Heart left ventricle (tissue), 13 donors: ENCODE results near the gene KRR1.
"Not testable (repeated sequence)": the region's sequence is repeated elsewhere in the genome, so short reads cannot be mapped to it uniquely, and the experiment has no call there.

Experiments
- POLR2A ChIP-seq, 2 donors: fragments of 450-650 bp; IDR thresholded peaks; one replicate each; pipeline ENCODE4 v1.6.1; 2017; ENCODE audit warnings: antibody characterized with exemption in 2 of 2, mild to moderate bottlenecking in 2 of 2, moderate library complexity in 2 of 2
- TF ChIP-seq, protein P1 (sequence below), 12 donors: fragments of 200-600 bp; sonication (generic) in 4 of 12; IDR thresholded peaks; one replicate each; pipeline versions ENCODE4 v1.5.0 to v1.8.0; 2018 to 2022; ENCODE audit warnings: antibody characterized with exemption in 12 of 12, mild to moderate bottlenecking in 5 of 12
- donor health status: ischemic (EF 13 %, LVEDD 7.1; RV severe dilation, severe dysfunction).
- donor health status: DM: no; HTN: yes; CAD: no.
- donor health status: DM: no; HTN: no; CAD: no.
- donor health status: ischemic (EF 25% LVEDD 6.9; RV normal size, moderate dysfunction).
- donor health status: ischemic (EF 25% LVEDD 5.7; RV mildly dilated, moderate dysfunction).
- donor health status: ischemic (EF 35%, LVEDD 5.7; RV mildly dilated, moderate dysfunction).
- donor health status: nonischemic (EF 11% LVEDD 7.7; RV severe dilation, severe dysfunction).
- donor health status: DM: yes; HTN: yes; CAD: no.
- donor health status: PGD.
- donor health status: ischemic (EF 29% LVEDD 5.4; RV normal size, mild dysfunction).
- donor health status: nonischemic (EF 23%, LVEDD 6.1; RV moderate dilation, normal function).

DNA sequence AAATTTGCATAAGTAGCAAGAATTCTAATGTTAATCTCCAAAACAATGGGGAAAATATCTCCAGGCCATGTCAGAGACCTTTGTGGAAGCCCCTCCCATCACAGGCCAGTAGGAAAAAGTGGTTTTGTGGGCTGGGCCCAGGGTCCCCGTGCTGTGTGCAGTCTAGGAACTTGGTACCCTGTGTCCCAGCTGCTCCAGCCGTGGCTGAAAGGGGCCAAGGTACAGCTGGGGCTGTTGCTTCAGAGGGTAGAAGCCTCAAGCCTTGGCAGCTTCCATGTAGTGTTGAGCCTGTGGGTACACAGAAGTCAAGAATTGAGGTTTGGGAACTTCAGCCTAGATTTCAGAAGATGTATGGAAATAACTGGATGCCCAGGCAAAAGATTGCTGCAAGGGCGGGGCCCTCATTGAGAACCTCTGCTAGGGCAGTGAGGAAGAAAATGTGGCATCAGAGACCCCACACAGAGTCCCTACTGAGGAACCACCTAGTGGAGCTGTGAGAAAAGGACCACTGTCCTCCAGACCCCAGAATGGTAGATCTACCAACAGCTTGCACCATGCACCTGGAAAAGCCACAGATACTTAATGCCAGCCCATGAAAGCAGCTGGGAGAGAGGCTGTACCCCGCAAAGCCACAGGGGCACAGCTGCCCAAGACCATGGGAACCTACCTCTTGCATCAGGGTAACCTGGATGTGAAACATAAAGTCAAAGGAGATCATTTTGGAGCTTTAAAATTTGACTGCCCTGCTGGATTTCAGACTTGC, 69.5 kb downstream of the KRR1 start:
- TF ChIP-seq POLR2A (IDR thresholded peaks at IDR 0.05): not testable (repeated sequence)
- TF ChIP-seq, protein P1, sequence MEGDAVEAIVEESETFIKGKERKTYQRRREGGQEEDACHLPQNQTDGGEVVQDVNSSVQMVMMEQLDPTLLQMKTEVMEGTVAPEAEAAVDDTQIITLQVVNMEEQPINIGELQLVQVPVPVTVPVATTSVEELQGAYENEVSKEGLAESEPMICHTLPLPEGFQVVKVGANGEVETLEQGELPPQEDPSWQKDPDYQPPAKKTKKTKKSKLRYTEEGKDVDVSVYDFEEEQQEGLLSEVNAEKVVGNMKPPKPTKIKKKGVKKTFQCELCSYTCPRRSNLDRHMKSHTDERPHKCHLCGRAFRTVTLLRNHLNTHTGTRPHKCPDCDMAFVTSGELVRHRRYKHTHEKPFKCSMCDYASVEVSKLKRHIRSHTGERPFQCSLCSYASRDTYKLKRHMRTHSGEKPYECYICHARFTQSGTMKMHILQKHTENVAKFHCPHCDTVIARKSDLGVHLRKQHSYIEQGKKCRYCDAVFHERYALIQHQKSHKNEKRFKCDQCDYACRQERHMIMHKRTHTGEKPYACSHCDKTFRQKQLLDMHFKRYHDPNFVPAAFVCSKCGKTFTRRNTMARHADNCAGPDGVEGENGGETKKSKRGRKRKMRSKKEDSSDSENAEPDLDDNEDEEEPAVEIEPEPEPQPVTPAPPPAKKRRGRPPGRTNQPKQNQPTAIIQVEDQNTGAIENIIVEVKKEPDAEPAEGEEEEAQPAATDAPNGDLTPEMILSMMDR (IDR thresholded peaks at IDR 0.05): not testable (repeated sequence)
